Heart right ventricle (tissue), 16 donors: Measurements from ENCODE around the gene MAGEA6. TPM values are rescaled to one million over a fixed set of nuclear protein-coding genes. Genes with fewer than 3 reads are reported as not detected.
"Not testable (repeated sequence)": the region's sequence is repeated elsewhere in the genome, so short reads cannot be mapped to it uniquely, and the experiment has no call there.

Experiments used
- ATAC-seq, 8 donors: fragments of 200-7000 bp; cut with Tn5 transposase; one replicate each; pipeline ENCODE4 v1.9.1; 2020; ENCODE audit warnings: mild to moderate bottlenecking in 8 of 8, moderate library complexity in 8 of 8, moderate number of reproducible peaks in 1 of 8
- DNase-seq, 2 donors: peaks; one replicate each; pipeline ENCODE4 v3.0.0-alpha.2; 2020
- H3K27ac ChIP-seq, 10 donors: fragments of 200-600 bp; sonication (generic) in 2 of 10; one replicate each; pipeline versions ENCODE4 v1.5.0 to v1.8.0; 2020 to 2022; ENCODE audit warnings: mild to moderate bottlenecking in 3 of 10
- H3K27me3 ChIP-seq, 7 donors: fragments of 200-600 bp; one replicate each; pipeline ENCODE4 v1.8.0; 2021 to 2022; ENCODE audit warnings: mild to moderate bottlenecking in 2 of 7
- H3K36me3 ChIP-seq, 9 donors: fragments of 200-600 bp; sonication (generic) in 1 of 9; one replicate each; pipeline versions ENCODE4 v1.5.0 to v1.8.0; 2020 to 2022; ENCODE audit warnings: mild to moderate bottlenecking in 2 of 9
- H3K4me1 ChIP-seq, 9 donors: fragments of 200-600 bp; sonication (generic) in 1 of 9; one replicate each; pipeline versions ENCODE4 v1.5.0 to v1.8.0; 2020 to 2022; ENCODE audit warnings: mild to moderate bottlenecking in 4 of 9
- H3K4me3 ChIP-seq, 10 donors: fragments of 200-600 bp; sonication (generic) in 2 of 10; one replicate each; pipeline versions ENCODE4 v1.5.0 to v1.8.0; 2020 to 2022; ENCODE audit warnings: mild to moderate bottlenecking in 7 of 10, moderate library complexity in 2 of 10
- H3K9me3 ChIP-seq, 11 donors: fragments of 200-600 bp in 10 of 11; sonication (generic) in 2 of 11; one replicate each; pipeline versions ENCODE4 v1.5.0 to v1.8.0; 2013 to 2022; ENCODE audit warnings: mild to moderate bottlenecking in 2 of 11, control low read depth in 1 of 11, moderate library complexity in 1 of 11
- WGBS, 2 donors: extraction: QIAGEN DNeasy Blood & Tissue Kit; methylation state at CpG; one replicate each; pipeline ENCODE4 v1.1.7; 2013; ENCODE audit warnings: inconsistent platforms in 1 of 2; 5-methylcytosine and 5-hydroxymethylcytosine counted together
- intact Hi-C, 10 donors: fragments of 100-400 bp; cut with DNase I; formaldehyde crosslinking; loops; one replicate each; pipeline versions ENCODE4 v1.11.1 to v1.14.2; 2022
- polyA plus RNA-seq, 2 donors: library from polyadenylated mRNA; stranded (reverse); fragments of 200-250 nt; gene quantifications; one replicate each; pipeline ENCODE4 v1.2.3, GENCODE V29; 2013
- total RNA-seq, 10 donors: library from RNA; stranded (reverse); fragmentation: NEBNext Ultra II Directional in 3 of 10; extraction: Animal tissue kit (Norgen Biotek cat#: 25700) in 3 of 10; gene quantifications; one replicate each; pipeline versions ENCODE4 v1.2.1 to v1.2.4, GENCODE V29; 2021 to 2023
- TF ChIP-seq, protein P1 (sequence below), 9 donors: fragments of 200-600 bp; sonication (generic) in 2 of 9; IDR thresholded peaks; one replicate each; pipeline versions ENCODE4 v1.5.0 to v1.8.0; 2021 to 2022; ENCODE audit warnings: antibody characterized with exemption in 9 of 9, mild to moderate bottlenecking in 5 of 9, moderate library complexity in 1 of 9
- donor health status: Arrhythmogenic right ventricular cardiomyopathy.
- donor health status: ischemic (EF 13 %, LVEDD 7.1; RV severe dilation, severe dysfunction).
- donor health status: healthy with polysubstance abuse.
- donor health status: DM: no; HTN: yes; CAD: no.
- donor health status: DM: no; HTN: no; CAD: no.
- donor health status: ischemic (EF 25% LVEDD 6.9; RV normal size, moderate dysfunction).
- donor health status: ischemic (EF 25% LVEDD 5.7; RV mildly dilated, moderate dysfunction).
- donor health status: healthy.
- donor health status: DM: yes; HTN: yes; CAD: no.
- donor health status: Ischemic cardiomyopathy.
- donor health status: ischemic (EF 35%, LVEDD 5.7; RV mildly dilated, moderate dysfunction).
- donor health status: nonischemic (EF 11% LVEDD 7.7; RV severe dilation, severe dysfunction).
- donor health status: DM: yes; HTN: yes; CAD: no.
- donor health status: PGD.
- donor health status: ischemic (EF 29% LVEDD 5.4; RV normal size, mild dysfunction).
- donor health status: nonischemic (EF 23%, LVEDD 6.1; RV moderate dilation, normal function).

Gene MAGEA6
- total and polyA plus RNA-seq, 12 donors, result not detected

DNA sequence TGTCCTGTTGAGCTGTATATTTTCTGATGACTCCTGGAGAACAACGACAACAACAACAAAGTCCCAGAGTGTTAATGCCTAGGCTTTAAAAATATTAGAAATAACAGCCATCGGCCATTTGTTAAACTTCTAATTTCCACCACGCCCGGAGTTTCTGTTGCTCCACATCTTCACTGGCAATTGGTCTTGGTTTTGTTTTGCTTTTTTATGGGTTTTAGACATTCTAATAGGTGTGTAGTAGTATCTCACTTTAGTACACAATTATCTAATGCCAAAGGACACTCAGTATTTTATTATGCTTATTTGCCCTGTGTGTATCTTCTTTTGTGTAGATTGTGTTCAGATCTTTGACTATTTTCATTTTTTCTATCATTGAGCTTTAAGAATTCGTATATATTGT, 30.9 kb downstream of the MAGEA6 start:
- TF ChIP-seq, protein P1, sequence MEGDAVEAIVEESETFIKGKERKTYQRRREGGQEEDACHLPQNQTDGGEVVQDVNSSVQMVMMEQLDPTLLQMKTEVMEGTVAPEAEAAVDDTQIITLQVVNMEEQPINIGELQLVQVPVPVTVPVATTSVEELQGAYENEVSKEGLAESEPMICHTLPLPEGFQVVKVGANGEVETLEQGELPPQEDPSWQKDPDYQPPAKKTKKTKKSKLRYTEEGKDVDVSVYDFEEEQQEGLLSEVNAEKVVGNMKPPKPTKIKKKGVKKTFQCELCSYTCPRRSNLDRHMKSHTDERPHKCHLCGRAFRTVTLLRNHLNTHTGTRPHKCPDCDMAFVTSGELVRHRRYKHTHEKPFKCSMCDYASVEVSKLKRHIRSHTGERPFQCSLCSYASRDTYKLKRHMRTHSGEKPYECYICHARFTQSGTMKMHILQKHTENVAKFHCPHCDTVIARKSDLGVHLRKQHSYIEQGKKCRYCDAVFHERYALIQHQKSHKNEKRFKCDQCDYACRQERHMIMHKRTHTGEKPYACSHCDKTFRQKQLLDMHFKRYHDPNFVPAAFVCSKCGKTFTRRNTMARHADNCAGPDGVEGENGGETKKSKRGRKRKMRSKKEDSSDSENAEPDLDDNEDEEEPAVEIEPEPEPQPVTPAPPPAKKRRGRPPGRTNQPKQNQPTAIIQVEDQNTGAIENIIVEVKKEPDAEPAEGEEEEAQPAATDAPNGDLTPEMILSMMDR (IDR thresholded peaks at IDR 0.05), result no peak
- H3K9me3 ChIP-seq, result no peaks in the 10 kb centered on the region
- DNase-seq (no peak), ATAC-seq (no peak)
- intact Hi-C loops, result loop anchor here in 1 of 10 donors (10.0 kb wide), 1 partner anchor 1544 kb away; no protein-coding TSS in a partner anchor
- H3K36me3 ChIP-seq, result no peaks in the 10 kb centered on the region
- no peaks in the 10 kb centered on the region for H3K4me1 ChIP-seq
- H3K27me3 ChIP-seq, result no peaks in the 10 kb centered on the region
- H3K4me3 ChIP-seq, result no peak overlapping the region
- H3K27ac ChIP-seq, result no peak overlapping the region
- WGBS, 2 donors, result 78 to 86% methylated on average over 5 of the region's 5 CpGs

DNA sequence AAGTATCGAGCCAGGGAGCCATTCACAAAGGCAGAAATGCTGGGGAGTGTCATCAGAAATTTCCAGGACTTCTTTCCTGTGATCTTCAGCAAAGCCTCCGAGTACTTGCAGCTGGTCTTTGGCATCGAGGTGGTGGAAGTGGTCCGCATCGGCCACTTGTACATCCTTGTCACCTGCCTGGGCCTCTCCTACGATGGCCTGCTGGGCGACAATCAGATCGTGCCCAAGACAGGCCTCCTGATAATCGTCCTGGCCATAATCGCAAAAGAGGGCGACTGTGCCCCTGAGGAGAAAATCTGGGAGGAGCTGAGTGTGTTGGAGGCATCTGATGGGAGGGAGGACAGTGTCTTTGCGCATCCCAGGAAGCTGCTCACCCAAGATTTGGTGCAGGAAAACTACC, 33.0 kb downstream of the MAGEA6 start:
- not testable (repeated sequence) for ATAC-seq, H3K9me3 ChIP-seq, H3K27me3 ChIP-seq, H3K27ac ChIP-seq, H3K36me3 ChIP-seq, H3K4me1 ChIP-seq, H3K4me3 ChIP-seq, DNase-seq
- intact Hi-C loops, result loop anchor here in 1 of 10 donors (10.0 kb wide), 1 partner anchor 1542 kb away; no protein-coding TSS in a partner anchor
- 83 to 85% methylated on average over 12 of the region's 12 CpGs for WGBS, 2 donors

DNA sequence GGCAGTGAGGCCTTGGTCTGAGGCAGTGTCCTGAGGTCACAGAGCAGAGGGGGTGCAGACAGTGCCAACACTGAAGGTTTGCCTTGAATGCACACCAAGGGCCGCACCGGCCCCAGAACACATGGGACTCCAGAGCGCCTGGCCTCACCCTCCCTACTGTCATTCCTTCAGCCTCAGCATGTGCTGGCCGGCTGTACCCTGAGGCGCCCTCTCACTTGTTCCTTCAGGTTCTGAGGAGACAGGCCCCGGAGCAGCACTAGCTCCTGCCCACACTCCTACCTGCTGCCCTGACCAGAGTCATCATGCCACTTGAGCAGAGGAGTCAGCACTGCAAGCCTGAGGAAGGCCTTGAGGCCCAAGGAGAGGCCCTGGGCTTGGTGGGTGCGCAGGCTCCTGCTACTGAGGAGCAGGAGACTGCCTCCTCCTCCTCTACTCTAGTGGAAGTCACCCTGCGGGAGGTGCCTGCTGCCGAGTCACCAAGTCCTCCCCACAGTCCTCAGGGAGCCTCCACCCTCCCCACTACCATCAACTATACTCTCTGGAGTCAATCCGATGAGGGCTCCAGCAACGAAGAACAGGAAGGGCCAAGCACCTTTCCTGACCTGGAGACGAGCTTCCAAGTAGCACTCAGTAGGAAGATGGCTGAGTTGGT, 33.5 kb downstream of the MAGEA6 start:
- TF ChIP-seq, protein P1 (IDR thresholded peaks at IDR 0.05), result no peak
- Histone ChIP-seq H3K4me3 (no peak overlapping the region), H3K4me1 (no peaks in the 10 kb centered on the region), H3K36me3 (no peaks in the 10 kb centered on the region), H3K27me3 (no peaks in the 10 kb centered on the region), H3K27ac (no peak overlapping the region), H3K9me3 (no peaks in the 10 kb centered on the region)
- DNase-seq (no peak), ATAC-seq (no peak)
- intact Hi-C loops, result loop anchor here in 1 of 10 donors (10.0 kb wide), 1 partner anchor 1541 kb away; no protein-coding TSS in a partner anchor
- WGBS, 2 donors, result 91 to 92% methylated on average over 10 to 12 of the region's 12 CpGs

DNA sequence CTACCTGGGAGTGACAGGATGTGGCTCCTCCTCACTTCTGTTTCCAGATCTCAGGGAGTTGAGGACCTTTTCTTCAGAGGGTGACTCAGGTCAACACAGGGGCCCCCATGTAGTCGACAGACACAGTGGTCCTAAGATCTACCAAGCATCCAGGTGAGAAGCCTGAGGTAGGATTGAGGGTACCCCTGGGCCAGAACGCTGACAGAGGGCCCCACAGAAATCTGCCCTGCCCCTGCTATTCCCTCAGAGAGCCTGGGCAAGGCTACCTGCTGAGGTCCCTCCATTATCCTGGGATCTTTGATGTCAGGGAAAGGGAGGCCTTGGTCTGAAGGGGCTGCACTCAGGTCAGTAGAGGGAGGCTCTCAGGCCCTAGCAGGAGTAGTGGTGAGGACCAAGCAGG, 34.4 kb downstream of the MAGEA6 start:
- H3K9me3 ChIP-seq, result no peaks in the 10 kb centered on the region
- H3K36me3 ChIP-seq, result no peaks in the 10 kb centered on the region
- TF ChIP-seq, protein P1 (IDR thresholded peaks at IDR 0.05), result no peak
- no peaks in the 10 kb centered on the region for H3K4me1 ChIP-seq
- ATAC-seq (no peak), DNase-seq (no peak)
- no peaks in the 10 kb centered on the region for H3K27me3 ChIP-seq
- H3K27ac ChIP-seq, result no peak overlapping the region
- H3K4me3 ChIP-seq, result no peak overlapping the region
- 73 to 75% methylated on average over 2 of the region's 2 CpGs for WGBS, 2 donors
- intact Hi-C loops, result loop anchor here in 1 of 10 donors (10.0 kb wide), 1 partner anchor 1540 kb away; no protein-coding TSS in a partner anchor

DNA sequence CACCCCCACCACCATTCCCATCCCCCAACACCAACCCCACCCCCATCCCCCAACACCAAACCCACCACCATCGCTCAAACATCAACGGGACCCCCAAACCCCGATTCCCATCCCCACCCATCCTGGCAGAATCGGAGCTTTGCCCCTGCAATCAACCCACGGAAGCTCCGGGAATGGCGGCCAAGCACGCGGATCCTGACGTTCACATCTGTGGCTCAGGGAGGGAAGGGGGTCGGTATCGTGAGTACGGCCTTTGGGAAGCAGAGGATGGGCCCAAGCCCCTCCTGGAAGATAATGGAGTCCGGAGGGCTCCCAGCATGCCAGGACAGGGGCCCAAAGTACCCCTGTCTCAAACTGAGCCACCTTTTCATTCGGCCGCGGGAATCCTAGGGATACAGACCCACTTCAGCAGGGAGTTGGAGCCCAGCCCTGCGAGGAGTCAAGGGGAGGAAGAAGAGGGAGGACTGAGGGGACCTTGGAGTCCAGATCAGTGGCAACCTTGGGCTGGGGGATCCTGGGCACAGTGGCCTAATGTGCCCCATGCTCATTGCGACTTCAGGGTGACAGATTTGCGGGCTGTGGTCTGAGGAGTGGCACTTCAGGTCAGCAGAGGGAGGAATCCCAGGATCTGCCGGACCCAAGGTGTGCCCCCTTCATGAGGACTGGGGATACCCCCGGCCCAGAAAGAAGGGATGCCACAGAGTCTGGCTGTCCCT, 35.2 kb downstream of the MAGEA6 start:
- intact Hi-C loops, result loop anchor here in 1 of 10 donors (10.0 kb wide), 1 partner anchor 1540 kb away; no protein-coding TSS in a partner anchor

More for the DNA sequence above, 35.2 kb downstream of the MAGEA6 start:
- not testable (repeated sequence) for H3K27me3 ChIP-seq, ATAC-seq, H3K4me1 ChIP-seq, H3K36me3 ChIP-seq, H3K9me3 ChIP-seq, DNase-seq, H3K27ac ChIP-seq, H3K4me3 ChIP-seq
- 92 to 93% methylated on average over 16 to 22 of the region's 22 CpGs for WGBS, 2 donors
